HepG2 (cell line): Measurements from ENCODE around the gene VGLL1. TPM values are rescaled to one million over a fixed set of nuclear protein-coding genes. Genes with fewer than 3 reads are reported as not detected.

Source experiments
- ATAC-seq: fragments of 200-7000 bp; cut with Tn5 transposase; 3 replicates; pipeline ENCODE4 v1.9.1; 2020; ENCODE audit warnings: mild to moderate bottlenecking, moderate library complexity
- BruUV-seq: library from RNA; stranded (reverse); fragments of 400-500 nt; replicated peaks from 2 replicates; lab custom pipeline; 2021; lab: Mats Ljungman, UMichigan
- CTCF ChIA-PET: fragments of 300-600 bp; formaldehyde crosslinking; extraction: SDS; loops from one replicate; lab custom pipeline; 2021; ENCODE audit warnings: low total read pairs, inconsistent platforms, low intra/inter-chr PET ratio; lab: Yijun Ruan, JAX
- POLR2A ChIA-PET: fragments of 350-600 bp; sonication (Branson Sonifier 250); formaldehyde crosslinking; loops from one replicate; lab custom pipeline; 2020; ENCODE audit warnings: antibody characterized with exemption, inconsistent platforms; lab: Yijun Ruan, JAX
- DNase-seq: peaks from one replicate; pipeline ENCODE4 v3.0.0-alpha.2; 2015; ENCODE audit warnings: low spot score
- FAIRE-seq: peaks from 3 replicates; lab custom pipeline; 2011; peaks lifted over from hg19 to GRCh38; lab: Jason Lieb, UNC
- H2AFZ ChIP-seq: one replicate; pipeline ENCODE4 v1.6.1; 2011; ENCODE audit warnings: low read length, inconsistent platforms
- H3K27ac ChIP-seq: fragments of 300-600 bp; 3 replicates; pipeline ENCODE4 v1.8.0; 2011; ENCODE audit warnings: mixed run types, mild to moderate bottlenecking, mixed read lengths, low read length, inconsistent platforms; ENCODE audit not compliant: insufficient read depth; ENCODE audit errors: extremely low read length
- H3K27me3 ChIP-seq, 2 experiments: fragments of 200-600 bp in 1 of 2; 2 replicates in 1 of 2; 3 replicates in 1 of 2; pipeline versions ENCODE4 v1.6.0 to v1.8.0; 2011; ENCODE audit warnings: low read length in 2 of 2, mild to moderate bottlenecking in 2 of 2, moderate library complexity in 2 of 2, inconsistent platforms in 1 of 2; ENCODE audit not compliant: insufficient read depth in 2 of 2, control insufficient read depth in 1 of 2
- H3K36me3 ChIP-seq, 2 experiments: fragments of 200-600 bp in 1 of 2; replicated peaks in 1 of 2; 2 replicates in 1 of 2; 3 replicates in 1 of 2; pipeline versions ENCODE4 v1.5.1 to v1.8.0; 2011; ENCODE audit warnings: low read length in 2 of 2, inconsistent platforms in 1 of 2; ENCODE audit not compliant: insufficient read depth in 2 of 2, control insufficient read depth in 1 of 2
- H3K4me1 ChIP-seq: 2 replicates; pipeline ENCODE4 v1.5.1; 2012; ENCODE audit warnings: low read length, inconsistent platforms; ENCODE audit not compliant: insufficient read depth
- H3K4me2 ChIP-seq: 2 replicates; pipeline ENCODE4 v1.6.0; 2011; ENCODE audit warnings: low read depth, low read length, inconsistent platforms
- H3K4me3 ChIP-seq, 3 experiments: fragments of 200-600 bp in 1 of 3; sonication (generic), shearing (Covaris generic) in 1 of 3; replicated peaks in 1 of 3; 2 replicates each; pipeline ENCODE4 v1.5.1; 2011 to 2016; ENCODE audit warnings: low read length in 3 of 3, inconsistent platforms in 2 of 3, low read depth in 2 of 3, mild to moderate bottlenecking in 2 of 3, control low read depth in 1 of 3, mixed read lengths in 1 of 3; ENCODE audit not compliant: insufficient read depth in 1 of 3
- H3K79me2 ChIP-seq: one replicate; pipeline ENCODE4 v1.6.1; 2011; ENCODE audit warnings: low read length, inconsistent platforms; ENCODE audit not compliant: insufficient read depth
- H3K9ac ChIP-seq: 2 replicates; pipeline ENCODE4 v1.6.0; 2011; ENCODE audit warnings: mild to moderate bottlenecking, low read depth, low read length, inconsistent platforms; ENCODE audit not compliant: insufficient read depth
- H3K9me3 ChIP-seq: 2 replicates; pipeline ENCODE4 v1.5.1; 2012; ENCODE audit warnings: mild to moderate bottlenecking, low read length
- H4K20me1 ChIP-seq: 2 replicates; pipeline ENCODE4 v1.6.0; 2011; ENCODE audit warnings: inconsistent platforms, mild to moderate bottlenecking, low read length, moderate library complexity; ENCODE audit not compliant: insufficient read depth
- DMAP1 ChIP-seq: IDR thresholded peaks from 2 replicates; pipeline ENCODE4 v1.6.1; 2016
- EP300 ChIP-seq, 3 experiments: sonication (generic) in 1 of 3; formaldehyde crosslinking in 1 of 3; IDR thresholded peaks; 2 replicates each; pipeline versions ENCODE4 v1.5.1 to v1.6.1; 2011 to 2020; ENCODE audit warnings: low read depth in 2 of 3, low read length in 2 of 3, borderline replicate concordance in 1 of 3, improper control_type of control experiment in 1 of 3, mild to moderate bottlenecking in 1 of 3, missing genetic modification reagents in 1 of 3, moderate library complexity in 1 of 3
- KLF12 ChIP-seq: sonication (generic); formaldehyde crosslinking; IDR thresholded peaks from 2 replicates; pipeline ENCODE4 v1.4.0; 2020; ENCODE audit warnings: missing genetic modification reagents, borderline replicate concordance
- MED8 ChIP-seq: sonication (generic); formaldehyde crosslinking; IDR thresholded peaks from 2 replicates; pipeline ENCODE4 v1.8.1; 2023; ENCODE audit warnings: mild to moderate bottlenecking, missing genetic modification reagents; ENCODE audit not compliant: insufficient replicate concordance
- MIER2 ChIP-seq: IDR thresholded peaks from 2 replicates; pipeline ENCODE4 v1.6.1; 2016; ENCODE audit warnings: missing biosample characterization, missing genetic modification reagents
- NFE2L1 ChIP-seq: sonication (generic); formaldehyde crosslinking; IDR thresholded peaks from 2 replicates; pipeline ENCODE4 v1.4.0; 2020; ENCODE audit warnings: missing genetic modification reagents, mild to moderate bottlenecking, borderline replicate concordance
- RAD51 ChIP-seq: fragments of 450-650 bp; IDR thresholded peaks from 2 replicates; pipeline ENCODE4 v1.6.1; 2016; ENCODE audit warnings: borderline replicate concordance
- STAG1 ChIP-seq: sonication (generic); formaldehyde crosslinking; IDR thresholded peaks from 2 replicates; pipeline ENCODE4 v1.4.0; 2020; ENCODE audit warnings: missing genetic modification reagents
- ZBTB46 ChIP-seq: sonication (generic); formaldehyde crosslinking; IDR thresholded peaks from 2 replicates; pipeline ENCODE4 v1.4.0; 2020; ENCODE audit warnings: mild to moderate bottlenecking, missing genetic modification reagents, borderline replicate concordance
- ZNF460 ChIP-seq: sonication (generic); formaldehyde crosslinking; IDR thresholded peaks from 2 replicates; pipeline ENCODE4 v1.5.1; 2020; ENCODE audit warnings: missing genetic modification reagents, mild to moderate bottlenecking, borderline replicate concordance
- ZNF740 ChIP-seq: sonication (generic); formaldehyde crosslinking; IDR thresholded peaks from 2 replicates; pipeline ENCODE4 v1.4.0; 2020; ENCODE audit warnings: missing genetic modification reagents
- WGBS: methylation state at CpG from one replicate; pipeline ENCODE4 v1.1.6; 2017; ENCODE audit warnings: low lambda C conversion rate; 5-methylcytosine and 5-hydroxymethylcytosine counted together
- in situ Hi-C: cut with HindIII; loops from 2 replicates; pipeline ENCODE4 v1.10.0; 2017; ENCODE audit warnings: low pct_unique_long_range_greater_than_20kb; ENCODE audit not compliant: extremely low pct_ligation_motif_present
- intact Hi-C: fragments of 100-400 bp; cut with micrococcal nuclease; formaldehyde crosslinking; loops from one replicate; pipeline ENCODE4 v1.10.0; 2022; ENCODE audit not compliant: unreplicated experiment
- polyA plus RNA-seq, 8 experiments: library from polyadenylated mRNA; depleted of rRNA in 3 of 8; stranded (reverse) in 7 of 8; unstranded in 1 of 8; fragments of >200 nt; fragmentation: Illumina TruSeq in 4 of 8; extraction: Trizol in 4 of 8; gene quantifications; 2 replicates each; pipeline versions ENCODE4 v1.2.1 to v1.2.3, GENCODE V29; 2011 to 2016; ENCODE audit warnings: low read depth in 4 of 8, missing spikeins in 1 of 8, mixed read lengths in 1 of 8; ENCODE audit not compliant: insufficient read depth in 1 of 8
- total RNA-seq, 5 experiments: library from RNA; depleted of rRNA; stranded (reverse); fragments of >200 nt; fragmentation: Illumina TruSeq; extraction: Trizol; gene quantifications; 2 replicates each; pipeline ENCODE4 v1.2.3, GENCODE V29; 2016; ENCODE audit warnings: low read depth in 1 of 5
- TF ChIP-seq, protein P1 (sequence below): sonication (generic); formaldehyde crosslinking; IDR thresholded peaks from 2 replicates; pipeline ENCODE4 v1.4.0; 2020; ENCODE audit warnings: missing genetic modification reagents, borderline replicate concordance
- TF ChIP-seq, protein P2 (sequence below): sonication (generic); formaldehyde crosslinking; IDR thresholded peaks from 2 replicates; pipeline ENCODE4 v1.8.1; 2023; ENCODE audit warnings: missing genetic modification reagents, inconsistent platforms, borderline replicate concordance

The VGLL1 gene
- total and polyA plus RNA-seq, 2 of the 13 experiments (the other 11 are each of a cell fraction or from before 2014, with no cell fraction given), result not detected

GRCh38 chrX:136519069-136519468 lies 12.9 kb upstream of the VGLL1 start:
- 7% methylated on average over 5 of the region's 5 CpGs for WGBS
- H3K9ac ChIP-seq, result no peak overlapping the region
- POLR2A ChIA-PET, result no interaction called here
- H3K79me2 ChIP-seq, result no peaks in the 10 kb centered on the region
- no peak for DNase-seq
- intact Hi-C loops, result no loop called here
- no peaks in the 10 kb centered on the region for H3K36me3 ChIP-seq
- BruUV-seq, result no TSS peak
- no peaks in the 10 kb centered on the region for H3K9me3 ChIP-seq
- TF ChIP-seq ZBTB46 (CRISPR knock-in tag) (no peak), RAD51 (no peak), ZNF460 (CRISPR knock-in tag) (no peak), ZNF740 (CRISPR knock-in tag) (no peak), STAG1 (CRISPR knock-in tag) (peak; percentile 5; the same call in 1 of the 2 replicates)
- TF ChIP-seq, all 625 proteins: peak for 1
- ATAC-seq (peak; percentile 44; the same call in 1 of the 3 replicates), FAIRE-seq (no peak)
- H3K4me3 ChIP-seq, result no peak overlapping the region
- in situ Hi-C loops, result no loop called here
- H3K27me3 ChIP-seq, result no peaks in the 10 kb centered on the region
- no peak overlapping the region for H3K4me2 ChIP-seq
- CTCF ChIA-PET, result no interaction called here
- no peaks in the 10 kb centered on the region for H3K4me1 ChIP-seq
- no peak overlapping the region for H2AFZ ChIP-seq
- H3K27ac ChIP-seq, result no peak overlapping the region
- H4K20me1 ChIP-seq, result no peaks in the 10 kb centered on the region

DNA sequence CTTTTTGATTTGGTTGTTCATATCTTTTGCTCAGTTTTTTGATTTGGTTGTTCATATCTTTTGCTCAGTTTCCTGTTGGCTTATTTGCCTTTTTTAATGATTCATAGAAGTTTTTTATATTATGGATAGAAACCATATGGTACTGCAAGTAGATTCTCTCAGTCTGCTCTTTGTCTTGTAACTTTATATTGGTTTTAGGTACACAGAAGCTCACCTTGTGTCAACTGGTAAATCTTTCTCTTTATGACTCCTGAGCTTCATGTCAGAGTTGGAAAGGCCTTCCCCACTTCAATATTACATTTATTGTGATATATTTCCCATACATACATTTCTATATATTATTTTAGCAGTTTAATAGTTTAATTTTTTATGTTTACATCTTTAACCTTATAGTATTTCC lies 8.2 kb upstream of the VGLL1 start:
- Histone ChIP-seq H3K4me2 (no peak overlapping the region), H3K4me1 (no peaks in the 10 kb centered on the region), H4K20me1 (no peaks in the 10 kb centered on the region), H3K4me3 (no peak overlapping the region), H3K9ac (no peak overlapping the region), H3K79me2 (no peaks in the 10 kb centered on the region), H3K36me3 (no peaks in the 10 kb centered on the region), H3K9me3 (no peaks in the 10 kb centered on the region), H3K27me3 (no peaks in the 10 kb centered on the region), H2AFZ (no peak overlapping the region), H3K27ac (no peak overlapping the region)
- ChIA-PET POLR2A (no interaction called here), CTCF (no interaction called here)
- in situ Hi-C loops (no loop called here), intact Hi-C loops (no loop called here)
- no peak for DNase-seq
- no peak for ATAC-seq
- FAIRE-seq, result no peak
- BruUV-seq, result no TSS peak
- TF ChIP-seq EP300 (IDR thresholded peaks at IDR 0.05; ENCODE audit: low read depth in 2 of 2, low read length in 2 of 2) (no peak), EP300 (CRISPR knock-in tag; IDR thresholded peaks at IDR 0.05; ENCODE audit: borderline replicate concordance) (no peak), MED8 (CRISPR knock-in tag) (no peak), KLF12 (CRISPR knock-in tag) (no peak), NFE2L1 (no peak), DMAP1 (CRISPR knock-in tag) (no peak), MIER2 (no peak)
- TF ChIP-seq, protein P1, sequence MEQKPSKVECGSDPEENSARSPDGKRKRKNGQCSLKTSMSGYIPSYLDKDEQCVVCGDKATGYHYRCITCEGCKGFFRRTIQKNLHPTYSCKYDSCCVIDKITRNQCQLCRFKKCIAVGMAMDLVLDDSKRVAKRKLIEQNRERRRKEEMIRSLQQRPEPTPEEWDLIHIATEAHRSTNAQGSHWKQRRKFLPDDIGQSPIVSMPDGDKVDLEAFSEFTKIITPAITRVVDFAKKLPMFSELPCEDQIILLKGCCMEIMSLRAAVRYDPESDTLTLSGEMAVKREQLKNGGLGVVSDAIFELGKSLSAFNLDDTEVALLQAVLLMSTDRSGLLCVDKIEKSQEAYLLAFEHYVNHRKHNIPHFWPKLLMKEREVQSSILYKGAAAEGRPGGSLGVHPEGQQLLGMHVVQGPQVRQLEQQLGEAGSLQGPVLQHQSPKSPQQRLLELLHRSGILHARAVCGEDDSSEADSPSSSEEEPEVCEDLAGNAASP (CRISPR knock-in tag), result no peak
- TF ChIP-seq, protein P2, sequence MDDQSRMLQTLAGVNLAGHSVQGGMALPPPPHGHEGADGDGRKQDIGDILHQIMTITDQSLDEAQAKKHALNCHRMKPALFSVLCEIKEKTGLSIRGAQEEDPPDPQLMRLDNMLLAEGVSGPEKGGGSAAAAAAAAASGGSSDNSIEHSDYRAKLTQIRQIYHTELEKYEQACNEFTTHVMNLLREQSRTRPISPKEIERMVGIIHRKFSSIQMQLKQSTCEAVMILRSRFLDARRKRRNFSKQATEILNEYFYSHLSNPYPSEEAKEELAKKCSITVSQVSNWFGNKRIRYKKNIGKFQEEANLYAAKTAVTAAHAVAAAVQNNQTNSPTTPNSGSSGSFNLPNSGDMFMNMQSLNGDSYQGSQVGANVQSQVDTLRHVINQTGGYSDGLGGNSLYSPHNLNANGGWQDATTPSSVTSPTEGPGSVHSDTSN (CRISPR knock-in tag), result no peak
